ENCODE measurements around the gene ZBTB25.

ZBTB25 gene, protein sequence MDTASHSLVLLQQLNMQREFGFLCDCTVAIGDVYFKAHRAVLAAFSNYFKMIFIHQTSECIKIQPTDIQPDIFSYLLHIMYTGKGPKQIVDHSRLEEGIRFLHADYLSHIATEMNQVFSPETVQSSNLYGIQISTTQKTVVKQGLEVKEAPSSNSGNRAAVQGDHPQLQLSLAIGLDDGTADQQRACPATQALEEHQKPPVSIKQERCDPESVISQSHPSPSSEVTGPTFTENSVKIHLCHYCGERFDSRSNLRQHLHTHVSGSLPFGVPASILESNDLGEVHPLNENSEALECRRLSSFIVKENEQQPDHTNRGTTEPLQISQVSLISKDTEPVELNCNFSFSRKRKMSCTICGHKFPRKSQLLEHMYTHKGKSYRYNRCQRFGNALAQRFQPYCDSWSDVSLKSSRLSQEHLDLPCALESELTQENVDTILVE

DNA sequence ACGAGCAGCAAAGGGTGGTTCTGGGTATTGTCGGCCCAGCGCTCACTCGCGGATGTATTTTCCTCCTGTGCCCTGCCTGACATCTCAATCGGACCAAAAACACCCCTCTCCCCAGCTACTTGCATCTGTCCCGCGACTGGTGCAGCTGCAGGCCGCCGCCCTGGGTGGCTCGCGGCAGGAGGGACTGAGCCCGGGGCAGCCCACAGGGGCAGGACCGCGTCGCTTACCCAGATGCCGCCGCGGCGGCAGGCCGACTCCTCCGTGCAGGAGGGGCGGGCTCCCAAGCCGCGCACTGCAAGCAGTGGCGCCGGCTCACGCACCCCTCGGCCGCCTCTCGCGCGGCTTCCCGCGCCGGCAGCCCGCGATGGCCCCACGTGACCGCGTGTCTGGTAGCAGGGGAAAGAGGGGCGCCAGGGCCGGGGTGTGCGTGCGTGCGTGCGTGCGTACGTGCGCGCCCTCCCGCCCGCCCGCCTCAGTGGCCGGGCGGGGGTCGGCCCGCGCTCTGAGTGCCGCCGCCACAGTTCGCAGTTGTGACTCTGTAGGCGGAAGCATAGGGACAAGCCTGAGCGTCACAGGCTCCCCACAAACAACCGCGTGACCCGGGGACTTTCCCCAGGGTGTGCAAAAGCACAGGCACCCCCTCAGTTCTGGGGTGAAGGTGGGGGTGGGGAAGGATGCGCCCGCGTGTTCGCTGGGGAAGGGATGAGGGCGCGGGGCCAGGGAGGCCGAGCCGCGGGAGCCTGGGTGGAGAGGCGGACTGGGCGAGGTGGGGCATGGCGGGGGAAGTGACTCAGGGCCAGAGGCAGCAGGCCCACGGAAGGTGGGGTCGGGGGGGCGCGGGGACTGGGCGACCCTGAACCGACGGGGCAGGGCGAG lies at the start of gene ZBTB25:
TSS of gene ZBTB25 (minus strand) at position 405 of the 876 bp plus-strand sequence. CDS start 13,305 bp downstream, outside the sequence.
- peak; percentile 96 for DNase-seq (ENCODE audit: low spot score)
- H3K27ac ChIP-seq: peak within 1 kb of the TSS; percentile 99 to 100
- TF ChIP-seq, protein P1, sequence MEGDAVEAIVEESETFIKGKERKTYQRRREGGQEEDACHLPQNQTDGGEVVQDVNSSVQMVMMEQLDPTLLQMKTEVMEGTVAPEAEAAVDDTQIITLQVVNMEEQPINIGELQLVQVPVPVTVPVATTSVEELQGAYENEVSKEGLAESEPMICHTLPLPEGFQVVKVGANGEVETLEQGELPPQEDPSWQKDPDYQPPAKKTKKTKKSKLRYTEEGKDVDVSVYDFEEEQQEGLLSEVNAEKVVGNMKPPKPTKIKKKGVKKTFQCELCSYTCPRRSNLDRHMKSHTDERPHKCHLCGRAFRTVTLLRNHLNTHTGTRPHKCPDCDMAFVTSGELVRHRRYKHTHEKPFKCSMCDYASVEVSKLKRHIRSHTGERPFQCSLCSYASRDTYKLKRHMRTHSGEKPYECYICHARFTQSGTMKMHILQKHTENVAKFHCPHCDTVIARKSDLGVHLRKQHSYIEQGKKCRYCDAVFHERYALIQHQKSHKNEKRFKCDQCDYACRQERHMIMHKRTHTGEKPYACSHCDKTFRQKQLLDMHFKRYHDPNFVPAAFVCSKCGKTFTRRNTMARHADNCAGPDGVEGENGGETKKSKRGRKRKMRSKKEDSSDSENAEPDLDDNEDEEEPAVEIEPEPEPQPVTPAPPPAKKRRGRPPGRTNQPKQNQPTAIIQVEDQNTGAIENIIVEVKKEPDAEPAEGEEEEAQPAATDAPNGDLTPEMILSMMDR (IDR thresholded peaks at IDR 0.05): no peak
- H3K4me3 ChIP-seq: peak within 1 kb of the TSS; percentile 91

DNA sequence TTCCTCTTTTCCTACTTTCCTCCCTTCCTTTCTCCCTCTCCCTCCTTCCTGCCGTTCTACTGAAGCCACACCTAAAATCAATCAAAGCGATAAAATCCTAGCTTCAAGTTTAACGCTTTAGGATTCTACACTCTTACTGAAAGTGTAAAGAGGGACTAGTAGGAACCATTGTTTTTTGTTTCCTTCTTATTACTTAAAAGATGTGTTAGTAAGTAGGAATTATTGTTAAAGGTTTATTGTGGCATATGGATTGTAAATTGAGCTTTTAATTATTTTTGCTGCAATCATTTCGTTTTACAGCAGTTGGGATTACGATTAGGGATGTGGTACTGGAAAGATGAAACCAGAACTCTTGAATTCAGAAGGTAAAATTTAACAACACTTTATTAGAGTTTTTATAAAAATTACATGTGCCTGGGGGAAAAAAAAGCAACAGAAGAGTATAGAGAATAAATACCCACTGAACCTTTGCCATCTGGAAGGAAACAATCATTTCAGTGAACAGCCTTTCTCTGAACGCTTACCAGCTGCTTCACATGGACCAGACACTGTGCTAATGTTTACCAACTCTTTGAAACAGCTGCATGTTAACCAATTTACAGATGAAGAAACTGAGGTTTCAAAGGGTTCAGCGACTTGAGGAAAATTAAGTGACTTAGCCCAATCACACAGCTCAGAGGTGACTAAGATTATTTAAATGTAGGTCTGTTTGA lies 47.1 kb upstream of the ZBTB25 start:
- no peak for DNase-seq (ENCODE audit: low spot score)
- TF ChIP-seq, protein P1 (IDR thresholded peaks at IDR 0.05): no peak
- no peak overlapping the region for H3K4me3 ChIP-seq
- H3K27ac ChIP-seq: no peak overlapping the region

DNA sequence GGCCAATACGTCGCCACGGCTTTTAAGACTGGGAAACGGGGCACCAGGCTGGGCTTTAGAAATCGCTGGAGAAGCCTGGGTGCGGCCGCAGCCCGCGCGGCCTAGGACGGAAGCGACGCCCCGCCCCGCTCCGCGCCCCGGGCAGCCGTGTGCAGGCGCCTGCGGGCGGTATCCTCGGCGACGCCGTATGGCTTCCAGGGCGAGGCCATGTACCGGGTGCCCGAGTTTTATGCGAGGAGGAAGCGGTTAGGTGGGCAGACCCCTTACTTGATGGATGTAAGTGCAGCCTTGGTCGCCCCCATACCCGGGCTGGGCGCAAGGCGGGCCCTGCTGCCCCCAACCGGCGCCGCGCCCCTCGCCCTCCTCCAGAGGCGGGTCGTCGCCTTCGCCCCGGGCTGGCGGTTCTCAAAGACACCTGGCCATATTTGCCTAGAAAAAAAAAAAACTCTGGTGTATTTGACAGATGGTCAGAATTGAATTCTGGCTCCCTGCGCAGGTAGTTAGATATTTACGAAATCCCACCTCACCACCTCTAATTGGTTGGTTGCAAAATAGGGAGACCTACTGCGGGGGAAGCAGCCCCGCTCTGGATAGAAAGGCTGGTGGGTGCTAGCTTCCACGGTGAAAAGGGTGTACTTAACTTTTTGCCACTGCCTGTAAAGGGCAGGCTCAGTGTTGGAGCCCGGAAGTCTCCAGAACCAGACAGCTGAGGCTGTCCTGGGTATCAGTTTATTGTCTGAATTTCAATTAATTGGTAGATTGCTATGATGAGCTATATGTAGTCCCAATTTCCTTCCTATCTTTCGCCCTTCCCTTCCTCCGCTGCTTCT lies 46.4 kb upstream of the ZBTB25 start, which contains the start of gene PPP1R36:
TSS of gene PPP1R36 (plus strand) at position 171 of the 830 bp plus-strand sequence. CDS start at position 208, 37 bp downstream.
- TF ChIP-seq, protein P1 (IDR thresholded peaks at IDR 0.05): no peak
- no peak for DNase-seq (ENCODE audit: low spot score)
- Histone ChIP-seq H3K4me3 (peak within 1 kb of the TSS; percentile 59), H3K27ac (no peak within 1 kb of the TSS)

DNA sequence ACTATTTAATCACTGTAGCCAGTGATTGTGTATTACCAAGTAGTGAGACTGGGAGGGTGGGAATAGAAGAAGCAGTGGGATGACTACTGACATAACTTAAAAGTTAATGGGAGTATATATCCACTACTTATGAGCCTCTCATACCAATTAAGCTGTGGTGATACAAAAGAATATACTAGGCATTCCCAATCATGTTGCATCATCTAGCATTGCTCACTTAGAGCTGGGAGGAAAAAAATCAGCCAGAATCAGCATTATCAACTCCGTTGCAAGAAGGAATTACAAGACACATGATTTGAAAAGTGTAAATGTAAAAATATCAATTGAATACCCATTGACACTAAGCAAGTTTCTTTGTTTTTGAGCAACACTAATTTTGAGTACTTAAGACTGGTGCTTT lies 45.4 kb upstream of the ZBTB25 start:
- Histone ChIP-seq H3K27ac (no peak overlapping the region), H3K4me3 (no peak overlapping the region)
- no peak for DNase-seq (ENCODE audit: low spot score)
- TF ChIP-seq, protein P1 (IDR thresholded peaks at IDR 0.05): no peak

DNA sequence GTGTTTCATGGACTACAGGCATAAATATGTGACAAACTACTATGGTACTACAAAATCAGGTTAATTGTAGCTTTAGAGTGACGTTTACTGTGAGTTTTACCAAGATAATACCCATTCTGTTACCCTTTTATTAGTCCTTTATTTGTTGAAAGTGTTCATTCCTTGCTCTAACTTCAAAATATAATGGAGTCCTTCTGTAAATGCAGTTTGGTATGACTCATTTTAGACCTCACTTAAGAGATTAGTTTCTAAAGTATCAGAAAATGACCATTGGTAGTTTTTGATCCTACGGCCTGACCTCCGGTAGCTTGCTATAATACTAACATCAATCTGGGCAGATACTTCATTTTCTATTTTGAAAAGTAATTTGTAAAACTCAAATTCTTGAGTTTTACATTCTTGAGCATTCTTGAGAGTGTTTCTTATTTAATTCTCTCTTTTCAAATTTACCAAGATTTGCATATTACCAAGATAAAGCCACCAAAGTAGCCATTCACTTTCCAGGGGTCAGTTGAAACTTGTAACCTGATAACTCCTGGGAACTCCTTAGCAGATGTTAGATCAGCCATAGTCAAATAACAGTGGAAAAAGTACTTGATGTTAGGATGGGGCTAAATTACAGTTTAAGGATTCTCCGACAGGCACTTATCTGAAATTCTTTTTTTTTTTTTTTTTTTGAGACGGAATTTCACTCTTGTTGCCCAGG lies 41.1 kb upstream of the ZBTB25 start:
- Histone ChIP-seq H3K27ac (no peak overlapping the region), H3K4me3 (no peak overlapping the region)
- TF ChIP-seq, protein P1 (IDR thresholded peaks at IDR 0.05): no peak
- no peak for DNase-seq (ENCODE audit: low spot score)

Measured in coronary artery (tissue), 2 donors.